ENCODE results near the gene METAP1.
A peak's percentile ranks its signal among the peaks of the same experiment; 100 is the strongest.

METAP1 gene

DNA sequence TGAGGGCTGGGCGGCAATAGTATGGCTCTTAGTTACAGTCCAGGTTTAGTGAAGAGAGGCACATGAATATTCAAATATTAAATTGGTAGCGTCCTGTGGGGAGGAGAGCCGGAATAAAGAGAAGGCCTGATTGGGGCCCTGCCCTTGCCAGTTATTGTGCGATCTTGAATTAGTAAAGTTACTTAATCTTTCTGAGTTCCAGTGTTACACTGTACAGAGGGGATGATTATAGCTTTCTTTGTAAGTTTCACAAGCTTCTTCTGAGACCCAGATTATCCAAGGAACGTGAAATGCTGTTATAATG is 1.2 kb downstream of the METAP1 start:
- H3K4me3 ChIP-seq (replicated peaks; ENCODE audit: low read depth, low read length), result peak overlapping the region; percentile 88

DNA sequence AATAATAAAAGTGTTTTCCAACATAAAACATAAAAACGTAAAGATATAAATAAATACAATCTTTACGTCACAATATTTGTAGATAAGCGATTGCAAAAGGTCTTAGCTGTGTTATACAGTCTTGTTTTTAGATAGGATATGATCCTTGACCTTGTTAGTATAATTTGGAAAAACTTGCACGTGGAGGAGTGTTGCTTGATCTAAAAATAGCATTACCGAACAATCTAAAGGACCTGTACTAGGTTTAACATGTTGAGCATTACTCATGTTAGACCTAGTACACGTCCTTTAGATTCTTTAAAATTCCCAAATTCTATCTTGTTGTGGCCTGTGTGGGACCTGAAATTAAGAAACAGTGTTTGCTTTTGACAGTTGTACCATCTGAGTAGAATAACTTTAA is 1.6 kb downstream of the METAP1 start:
- no peak for TF ChIP-seq CTCF (IDR thresholded peaks at IDR 0.05; ENCODE audit: low read length, missing control alignments)
- H3K4me3 ChIP-seq (replicated peaks; ENCODE audit: low read depth, low read length), result peak overlapping the region; percentile 88
- no peak for DNase-seq (ENCODE audit: low read depth)

More for the DNA sequence above, 1.2 kb downstream of the METAP1 start:
- DNase-seq (ENCODE audit: low read depth), result no peak
- TF ChIP-seq CTCF (IDR thresholded peaks at IDR 0.05; ENCODE audit: low read length, missing control alignments), result no peak

GRCh38 chr4:98998551-98998950 is 3.0 kb downstream of the METAP1 start:
- no peak overlapping the region for H3K4me3 ChIP-seq (replicated peaks; ENCODE audit: low read depth, low read length)
- no peak for DNase-seq (ENCODE audit: low read depth)
- TF ChIP-seq CTCF (IDR thresholded peaks at IDR 0.05; ENCODE audit: low read length, missing control alignments), result no peak

GRCh38 chr4:99002279-99002678 is 6.8 kb downstream of the METAP1 start:
- no peak for TF ChIP-seq CTCF (IDR thresholded peaks at IDR 0.05; ENCODE audit: low read length, missing control alignments)
- no peak for DNase-seq (ENCODE audit: low read depth)
- no peak overlapping the region for H3K4me3 ChIP-seq (replicated peaks; ENCODE audit: low read depth, low read length)

GRCh38 chr4:99008051-99008450 is 12.5 kb downstream of the METAP1 start:
- no peak for DNase-seq (ENCODE audit: low read depth)

DNA sequence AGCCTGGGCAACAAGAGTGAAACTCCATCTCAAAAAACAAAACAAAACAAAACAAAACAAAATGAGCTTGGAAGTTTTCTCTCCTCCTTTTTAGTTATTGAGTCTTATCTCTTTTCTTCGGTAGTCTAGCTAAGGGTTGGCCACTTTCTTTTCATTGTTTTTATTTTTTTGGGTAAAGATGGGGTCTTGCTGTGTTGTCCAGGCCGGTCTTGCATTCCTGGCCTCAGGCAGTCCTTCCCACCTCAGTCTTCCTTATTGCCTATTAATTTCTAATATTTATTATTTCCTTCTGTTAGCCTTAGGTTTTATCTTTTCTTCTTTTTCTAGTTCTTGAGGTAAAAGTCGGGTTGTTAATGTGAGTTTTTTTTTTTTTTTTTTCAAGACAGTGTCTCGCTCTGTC is 16.4 kb downstream of the METAP1 start:
- no peak for TF ChIP-seq CTCF (IDR thresholded peaks at IDR 0.05; ENCODE audit: low read length, missing control alignments)
- no peak overlapping the region for H3K4me3 ChIP-seq (replicated peaks; ENCODE audit: low read depth, low read length)
- DNase-seq (ENCODE audit: low read depth), result no peak

More at GRCh38 chr4:99008051-99008450, 12.5 kb downstream of the METAP1 start:
- no peak for TF ChIP-seq CTCF (IDR thresholded peaks at IDR 0.05; ENCODE audit: low read length, missing control alignments)
- no peak overlapping the region for H3K4me3 ChIP-seq (replicated peaks; ENCODE audit: low read depth, low read length)

GRCh38 chr4:99013402-99013843 is 17.9 kb downstream of the METAP1 start:
- peak; percentile 39 for DNase-seq (ENCODE audit: low read depth)
- TF ChIP-seq CTCF (IDR thresholded peaks at IDR 0.05; ENCODE audit: low read length, missing control alignments), result no peak
- no peak overlapping the region for H3K4me3 ChIP-seq (replicated peaks; ENCODE audit: low read depth, low read length)
